Activated naive CD8-positive, alpha-beta T cell treated with anti-CD3 and anti-CD28 coated beads for 36 hours (primary cell): Measurements from ENCODE around the gene ZHX3. TPM values are rescaled to one million over a fixed set of nuclear protein-coding genes. Genes with fewer than 3 reads are reported as not detected.
A peak's percentile ranks its signal among the peaks of the same experiment; 100 is the strongest.

Source experiments
- DNase-seq: peaks from one replicate; pipeline ENCODE4 v3.0.0; 2021
- H3K27ac Mint-ChIP-seq: one replicate; pipeline ENCODE4 v1.8.0; 2022; ENCODE audit warnings: mild to moderate bottlenecking, moderate library complexity, mixed read lengths
- H3K27me3 Mint-ChIP-seq: one replicate; pipeline ENCODE4 v1.8.0; 2022; ENCODE audit warnings: mild to moderate bottlenecking, mixed read lengths
- H3K36me3 Mint-ChIP-seq: one replicate; pipeline ENCODE4 v1.8.0; 2021; ENCODE audit warnings: mild to moderate bottlenecking, mixed read lengths
- H3K4me1 Mint-ChIP-seq: one replicate; pipeline ENCODE4 v1.8.0; 2021; ENCODE audit warnings: mixed read lengths
- H3K4me3 Mint-ChIP-seq: one replicate; pipeline ENCODE4 v1.8.0; 2022; ENCODE audit warnings: mild to moderate bottlenecking, moderate library complexity, mixed read lengths
- H3K9me3 Mint-ChIP-seq: one replicate; pipeline ENCODE4 v1.8.0; 2022; ENCODE audit warnings: mixed read lengths
- total RNA-seq, 2 experiments: library from RNA; stranded (reverse); gene quantifications; one replicate each; pipeline ENCODE4 v1.2.3, GENCODE V29; 2021

Gene ZHX3
- total RNA-seq, 2 experiments from 2014 or later, result 15.5 to 17.6 TPM

- peaks cover 42% of the 10 kb centered on the region for H3K36me3 Mint-ChIP-seq
- peaks cover 6% of the 10 kb centered on the region for H3K9me3 Mint-ChIP-seq
- peaks cover 1% of the 10 kb centered on the region for H3K4me1 Mint-ChIP-seq
- DNase-seq, result no peak
- H3K27ac Mint-ChIP-seq, result no peak overlapping the region
- H3K27me3 Mint-ChIP-seq, result no peaks in the 10 kb centered on the region
- H3K4me3 Mint-ChIP-seq, result no peak overlapping the region
Measured at GRCh38 chr20:41203660-41204059, 113.9 kb downstream of the ZHX3 start.

- Mint-ChIP-seq H3K27ac (no peak overlapping the region), H3K4me1 (peaks cover 1% of the 10 kb centered on the region), H3K27me3 (no peaks in the 10 kb centered on the region), H3K9me3 (peaks cover 8% of the 10 kb centered on the region), H3K4me3 (no peak overlapping the region), H3K36me3 (peaks cover 46% of the 10 kb centered on the region)
- no peak for DNase-seq
Measured at GRCh38 chr20:41202426-41202825, 115.1 kb downstream of the ZHX3 start.

- Mint-ChIP-seq H3K4me3 (no peak overlapping the region), H3K27me3 (no peaks in the 10 kb centered on the region), H3K27ac (no peak overlapping the region), H3K9me3 (peaks cover 8% of the 10 kb centered on the region), H3K36me3 (peaks cover 46% of the 10 kb centered on the region), H3K4me1 (peaks cover 1% of the 10 kb centered on the region)
- DNase-seq, result no peak
Measured at GRCh38 chr20:41201760-41202159, 115.8 kb downstream of the ZHX3 start.

- DNase-seq, result no peak
- H3K4me3 Mint-ChIP-seq, result no peak overlapping the region
- no peak overlapping the region for H3K27ac Mint-ChIP-seq
- H3K27me3 Mint-ChIP-seq, result no peaks in the 10 kb centered on the region
- H3K36me3 Mint-ChIP-seq, result peaks cover 47% of the 10 kb centered on the region
- peaks cover 9% of the 10 kb centered on the region for H3K4me1 Mint-ChIP-seq
- peaks cover 8% of the 10 kb centered on the region for H3K9me3 Mint-ChIP-seq
Measured at GRCh38 chr20:41200446-41201202, 116.9 kb downstream of the ZHX3 start.

- Mint-ChIP-seq H3K4me3 (no peak overlapping the region), H3K4me1 (peaks cover 19% of the 10 kb centered on the region), H3K36me3 (peaks cover 48% of the 10 kb centered on the region), H3K27ac (no peak overlapping the region), H3K9me3 (peaks cover 8% of the 10 kb centered on the region), H3K27me3 (no peaks in the 10 kb centered on the region)
- DNase-seq, result no peak
Measured at GRCh38 chr20:41198443-41198842, 119.1 kb downstream of the ZHX3 start.

GRCh38 chr20:41196653-41197225 lies 120.8 kb downstream of the ZHX3 start:
- peaks cover 19% of the 10 kb centered on the region for H3K4me1 Mint-ChIP-seq
- H3K36me3 Mint-ChIP-seq, result peaks cover 46% of the 10 kb centered on the region
- no peak overlapping the region for H3K27ac Mint-ChIP-seq
- H3K4me3 Mint-ChIP-seq, result no peak overlapping the region
- peaks cover 12% of the 10 kb centered on the region for H3K9me3 Mint-ChIP-seq
- H3K27me3 Mint-ChIP-seq, result no peaks in the 10 kb centered on the region
- DNase-seq, result no peak

GRCh38 chr20:41192575-41192974 lies 125.0 kb downstream of the ZHX3 start:
- Mint-ChIP-seq H3K27me3 (no peaks in the 10 kb centered on the region), H3K9me3 (peaks cover 15% of the 10 kb centered on the region), H3K4me3 (no peak overlapping the region), H3K4me1 (peaks cover 19% of the 10 kb centered on the region), H3K27ac (no peak overlapping the region), H3K36me3 (peaks cover 29% of the 10 kb centered on the region)
- no peak for DNase-seq

- no peak for DNase-seq
Measured at GRCh38 chr20:41191562-41192500, 125.7 kb downstream of the ZHX3 start.

GRCh38 chr20:41187668-41188067 lies 129.9 kb downstream of the ZHX3 start:
- Mint-ChIP-seq H3K27me3 (no peaks in the 10 kb centered on the region), H3K4me3 (no peak overlapping the region), H3K27ac (no peak overlapping the region), H3K4me1 (no peaks in the 10 kb centered on the region), H3K36me3 (peaks cover 14% of the 10 kb centered on the region), H3K9me3 (peaks cover 13% of the 10 kb centered on the region)
- DNase-seq, result no peak

More at GRCh38 chr20:41191562-41192500, 125.7 kb downstream of the ZHX3 start:
- no peaks in the 10 kb centered on the region for H3K27me3 Mint-ChIP-seq
- peaks cover 18% of the 10 kb centered on the region for H3K4me1 Mint-ChIP-seq
- H3K4me3 Mint-ChIP-seq, result no peak overlapping the region
- H3K27ac Mint-ChIP-seq, result no peak overlapping the region
- H3K36me3 Mint-ChIP-seq, result peaks cover 29% of the 10 kb centered on the region
- H3K9me3 Mint-ChIP-seq, result peaks cover 16% of the 10 kb centered on the region

- Mint-ChIP-seq H3K4me3 (no peak overlapping the region), H3K27me3 (no peaks in the 10 kb centered on the region), H3K36me3 (peaks cover 2% of the 10 kb centered on the region), H3K4me1 (peaks cover 5% of the 10 kb centered on the region), H3K27ac (no peak overlapping the region), H3K9me3 (peaks cover 1% of the 10 kb centered on the region)
- no peak for DNase-seq
Measured at GRCh38 chr20:41185013-41185757, 132.3 kb downstream of the ZHX3 start.

- Mint-ChIP-seq H3K36me3 (peaks cover 4% of the 10 kb centered on the region), H3K9me3 (peaks cover 1% of the 10 kb centered on the region), H3K4me1 (peaks cover 11% of the 10 kb centered on the region), H3K27me3 (no peaks in the 10 kb centered on the region), H3K27ac (no peak overlapping the region), H3K4me3 (no peak overlapping the region)
- no peak for DNase-seq
Measured at GRCh38 chr20:41183831-41184230, 133.7 kb downstream of the ZHX3 start.

GRCh38 chr20:41183391-41183790 lies 134.1 kb downstream of the ZHX3 start:
- DNase-seq, result no peak
- H3K27ac Mint-ChIP-seq, result no peak overlapping the region
- no peak overlapping the region for H3K4me3 Mint-ChIP-seq

GRCh38 chr20:41182296-41183212 lies 135.0 kb downstream of the ZHX3 start:
- Mint-ChIP-seq H3K27ac (peak overlapping the region; percentile 4), H3K27me3 (no peaks in the 10 kb centered on the region), H3K36me3 (peaks cover 4% of the 10 kb centered on the region), H3K4me3 (no peak overlapping the region), H3K9me3 (peaks cover 1% of the 10 kb centered on the region), H3K4me1 (peaks cover 12% of the 10 kb centered on the region)
- DNase-seq, result no peak

More at GRCh38 chr20:41183391-41183790, 134.1 kb downstream of the ZHX3 start:
- peaks cover 12% of the 10 kb centered on the region for H3K4me1 Mint-ChIP-seq
- H3K36me3 Mint-ChIP-seq, result peaks cover 4% of the 10 kb centered on the region
- H3K9me3 Mint-ChIP-seq, result peaks cover 1% of the 10 kb centered on the region
- no peaks in the 10 kb centered on the region for H3K27me3 Mint-ChIP-seq

GRCh38 chr20:41181567-41181966 lies 136.0 kb downstream of the ZHX3 start:
- peaks cover 5% of the 10 kb centered on the region for H3K36me3 Mint-ChIP-seq
- H3K27me3 Mint-ChIP-seq, result no peaks in the 10 kb centered on the region
- H3K27ac Mint-ChIP-seq, result no peak overlapping the region
- no peaks in the 10 kb centered on the region for H3K9me3 Mint-ChIP-seq
- no peak overlapping the region for H3K4me3 Mint-ChIP-seq
- DNase-seq, result no peak
- H3K4me1 Mint-ChIP-seq, result peaks cover 14% of the 10 kb centered on the region
